ENCODE data around the gene MSH3. TPM values are rescaled to one million over a fixed set of nuclear protein-coding genes. Genes with fewer than 3 reads are reported as not detected.

Gene MSH3
- total RNA-seq, 4 donors from 2014 or later: 14.5 to 27.2 (median 21.5) TPM

DNA sequence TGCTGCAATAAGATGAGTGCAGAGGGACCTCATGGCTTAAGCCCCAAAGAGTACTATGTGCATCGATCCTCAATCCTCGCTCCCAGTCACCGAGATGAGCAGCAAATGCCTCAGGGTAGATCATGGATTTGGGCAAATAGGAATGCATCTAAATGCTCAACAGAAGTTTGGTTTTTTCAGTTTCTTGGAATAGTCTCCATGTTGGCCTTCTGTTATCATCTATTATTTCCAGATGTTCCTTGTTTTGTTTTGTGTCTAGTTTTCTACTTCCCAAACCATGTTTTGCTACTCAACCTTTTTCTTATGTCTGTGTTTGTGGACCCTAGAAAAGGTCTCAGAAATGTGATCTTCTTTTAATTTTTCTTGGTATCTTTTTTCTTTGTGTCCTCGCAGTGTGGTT, 262.2 kb downstream of the MSH3 start:
- H3K27ac ChIP-seq: no peak overlapping the region
- no peaks in the 10 kb centered on the region for H3K36me3 ChIP-seq
- DNase-seq: no peak
- H3K4me1 ChIP-seq: no peaks in the 10 kb centered on the region
- H3K9me3 ChIP-seq: no peaks in the 10 kb centered on the region
- H3K4me3 ChIP-seq: no peak overlapping the region
- H3K27me3 ChIP-seq: no peaks in the 10 kb centered on the region
- no peak for TF ChIP-seq POLR2A (IDR thresholded peaks at IDR 0.05)
- TF ChIP-seq, protein P1, sequence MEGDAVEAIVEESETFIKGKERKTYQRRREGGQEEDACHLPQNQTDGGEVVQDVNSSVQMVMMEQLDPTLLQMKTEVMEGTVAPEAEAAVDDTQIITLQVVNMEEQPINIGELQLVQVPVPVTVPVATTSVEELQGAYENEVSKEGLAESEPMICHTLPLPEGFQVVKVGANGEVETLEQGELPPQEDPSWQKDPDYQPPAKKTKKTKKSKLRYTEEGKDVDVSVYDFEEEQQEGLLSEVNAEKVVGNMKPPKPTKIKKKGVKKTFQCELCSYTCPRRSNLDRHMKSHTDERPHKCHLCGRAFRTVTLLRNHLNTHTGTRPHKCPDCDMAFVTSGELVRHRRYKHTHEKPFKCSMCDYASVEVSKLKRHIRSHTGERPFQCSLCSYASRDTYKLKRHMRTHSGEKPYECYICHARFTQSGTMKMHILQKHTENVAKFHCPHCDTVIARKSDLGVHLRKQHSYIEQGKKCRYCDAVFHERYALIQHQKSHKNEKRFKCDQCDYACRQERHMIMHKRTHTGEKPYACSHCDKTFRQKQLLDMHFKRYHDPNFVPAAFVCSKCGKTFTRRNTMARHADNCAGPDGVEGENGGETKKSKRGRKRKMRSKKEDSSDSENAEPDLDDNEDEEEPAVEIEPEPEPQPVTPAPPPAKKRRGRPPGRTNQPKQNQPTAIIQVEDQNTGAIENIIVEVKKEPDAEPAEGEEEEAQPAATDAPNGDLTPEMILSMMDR (IDR thresholded peaks at IDR 0.05): no peak

DNA sequence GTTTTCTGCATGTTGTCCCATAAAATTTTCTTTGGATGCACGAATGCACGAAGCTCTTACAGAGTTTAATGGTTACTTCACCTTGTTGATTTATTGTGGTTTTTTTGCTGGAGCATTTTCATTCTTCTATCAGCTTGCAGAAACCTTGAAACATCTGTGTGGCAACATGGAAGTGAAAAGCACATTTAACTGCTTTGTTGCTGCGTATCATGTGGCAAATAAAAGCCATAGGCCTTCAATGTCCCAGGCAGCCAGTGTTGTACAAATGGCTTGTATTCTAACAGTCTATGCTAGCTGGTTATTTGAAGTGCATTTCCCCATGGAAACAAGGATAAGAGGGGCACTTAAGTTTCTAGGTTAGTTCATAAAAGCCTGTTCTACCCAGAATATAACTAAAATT, 263.2 kb downstream of the MSH3 start:
- no peak overlapping the region for H3K4me3 ChIP-seq
- H3K27me3 ChIP-seq: no peaks in the 10 kb centered on the region
- no peak overlapping the region for H3K27ac ChIP-seq
- H3K4me1 ChIP-seq: no peaks in the 10 kb centered on the region
- DNase-seq: no peak
- H3K9me3 ChIP-seq: no peaks in the 10 kb centered on the region
- H3K36me3 ChIP-seq: no peaks in the 10 kb centered on the region
- TF ChIP-seq POLR2A (IDR thresholded peaks at IDR 0.05): no peak
- TF ChIP-seq, protein P1 (IDR thresholded peaks at IDR 0.05): no peak

DNA sequence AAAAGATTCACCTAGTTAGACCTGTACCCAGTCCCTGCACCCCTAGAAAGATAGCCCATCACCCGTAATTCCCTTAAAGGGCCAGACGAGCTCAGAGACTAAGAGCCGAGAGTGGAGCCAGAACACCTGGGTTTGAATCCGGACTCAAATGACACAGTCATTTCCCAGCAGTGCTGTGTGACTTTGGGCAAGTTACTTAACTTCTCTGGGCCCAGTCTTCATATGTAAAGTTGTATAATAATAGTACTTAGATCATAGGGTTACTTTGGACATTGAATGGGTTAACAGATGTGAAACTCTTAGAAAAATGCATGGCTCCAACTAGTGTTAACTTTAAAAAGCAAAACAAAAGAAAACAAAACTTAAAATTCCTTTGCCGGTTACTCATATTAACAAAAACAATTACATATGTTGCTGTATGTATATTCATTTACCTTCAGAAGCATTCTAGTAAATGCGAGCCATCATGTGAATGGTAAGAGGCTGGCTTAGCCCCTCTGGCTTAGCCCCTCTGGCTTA, 265.3 kb downstream of the MSH3 start:
- no peak overlapping the region for H3K4me3 ChIP-seq
- H3K36me3 ChIP-seq: no peaks in the 10 kb centered on the region
- no peak overlapping the region for H3K27ac ChIP-seq
- no peaks in the 10 kb centered on the region for H3K27me3 ChIP-seq
- TF ChIP-seq, protein P1 (IDR thresholded peaks at IDR 0.05): no peak
- TF ChIP-seq POLR2A (IDR thresholded peaks at IDR 0.05): no peak
- no peak for DNase-seq
- no peaks in the 10 kb centered on the region for H3K9me3 ChIP-seq
- no peaks in the 10 kb centered on the region for H3K4me1 ChIP-seq

DNA sequence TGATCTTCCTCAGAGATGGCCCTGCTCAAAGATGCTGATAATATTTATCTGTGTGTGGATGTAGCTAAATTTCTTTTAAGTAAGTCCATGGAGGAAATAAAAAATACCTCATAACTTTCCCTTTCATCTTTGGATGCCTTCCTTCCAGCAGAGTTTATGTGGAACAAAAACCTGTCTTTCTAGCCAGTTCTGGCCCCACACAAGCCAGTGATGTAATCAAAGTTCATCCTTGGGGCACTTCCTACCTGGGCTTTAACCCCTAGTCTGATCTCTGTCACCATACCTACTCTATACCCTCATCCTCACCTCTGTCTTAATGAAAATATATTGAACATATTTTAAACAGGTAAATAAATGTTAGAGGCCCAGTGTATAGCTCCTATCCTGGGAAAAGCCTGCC, 265.9 kb downstream of the MSH3 start:
- Histone ChIP-seq H3K36me3 (no peaks in the 10 kb centered on the region), H3K9me3 (no peaks in the 10 kb centered on the region), H3K27me3 (no peaks in the 10 kb centered on the region), H3K27ac (no peak overlapping the region), H3K4me1 (no peaks in the 10 kb centered on the region), H3K4me3 (no peak overlapping the region)
- TF ChIP-seq, protein P1 (IDR thresholded peaks at IDR 0.05): no peak
- no peak for TF ChIP-seq POLR2A (IDR thresholded peaks at IDR 0.05)
- no peak for DNase-seq

DNA sequence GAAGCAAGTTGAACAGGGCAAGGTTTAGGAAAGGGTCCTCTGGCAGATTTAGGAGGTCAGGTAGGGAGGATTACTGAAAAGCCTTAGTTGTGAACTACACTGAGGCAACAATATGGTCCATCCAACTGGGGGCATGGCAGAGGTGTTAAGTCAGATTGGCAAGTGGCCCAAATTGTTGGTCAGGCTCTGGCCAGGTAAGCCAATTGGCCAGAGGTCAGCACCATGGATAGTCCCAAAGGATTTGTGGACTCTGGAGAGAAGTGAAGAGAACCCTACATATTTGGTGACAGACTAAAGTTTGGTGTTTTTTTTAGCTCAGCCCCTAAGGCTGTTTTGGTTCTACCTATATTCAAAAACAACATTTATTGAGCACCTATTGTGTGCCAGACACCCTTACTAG, 266.6 kb downstream of the MSH3 start:
- no peak for DNase-seq
- no peaks in the 10 kb centered on the region for H3K27me3 ChIP-seq
- no peaks in the 10 kb centered on the region for H3K9me3 ChIP-seq
- H3K27ac ChIP-seq: no peak overlapping the region
- no peak overlapping the region for H3K4me3 ChIP-seq
- no peaks in the 10 kb centered on the region for H3K36me3 ChIP-seq
- TF ChIP-seq, protein P1 (IDR thresholded peaks at IDR 0.05): no peak
- TF ChIP-seq POLR2A (IDR thresholded peaks at IDR 0.05): no peak
- H3K4me1 ChIP-seq: no peaks in the 10 kb centered on the region

DNA sequence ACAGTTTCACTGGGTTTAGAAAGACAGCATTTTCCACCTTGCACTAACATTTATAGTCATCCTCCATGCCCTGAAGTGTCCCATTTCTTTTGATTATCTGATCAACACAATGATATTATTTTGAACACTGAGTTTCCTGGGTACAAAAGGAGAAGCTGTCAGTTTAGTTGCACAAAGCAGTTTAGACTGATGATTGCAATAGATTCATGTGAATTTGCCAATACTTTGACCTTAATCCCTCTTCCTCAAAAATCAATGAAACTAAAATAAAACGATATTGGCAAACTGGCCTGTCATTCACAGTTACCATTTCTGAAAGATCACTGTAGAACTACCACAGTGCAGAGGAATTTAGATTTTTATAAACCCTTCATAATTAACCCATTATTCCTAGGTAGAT, 271.5 kb downstream of the MSH3 start:
- Histone ChIP-seq H3K4me1 (no peaks in the 10 kb centered on the region), H3K27ac (no peak overlapping the region), H3K9me3 (no peaks in the 10 kb centered on the region), H3K36me3 (no peaks in the 10 kb centered on the region), H3K27me3 (no peaks in the 10 kb centered on the region), H3K4me3 (no peak overlapping the region)
- no peak for DNase-seq
- TF ChIP-seq, protein P1 (IDR thresholded peaks at IDR 0.05): no peak
- TF ChIP-seq POLR2A (IDR thresholded peaks at IDR 0.05): no peak
